Measurements from ENCODE around the gene PRKAA1.
A peak's percentile ranks its signal among the peaks of the same experiment; 100 is the strongest.

PRKAA1 gene

DNA sequence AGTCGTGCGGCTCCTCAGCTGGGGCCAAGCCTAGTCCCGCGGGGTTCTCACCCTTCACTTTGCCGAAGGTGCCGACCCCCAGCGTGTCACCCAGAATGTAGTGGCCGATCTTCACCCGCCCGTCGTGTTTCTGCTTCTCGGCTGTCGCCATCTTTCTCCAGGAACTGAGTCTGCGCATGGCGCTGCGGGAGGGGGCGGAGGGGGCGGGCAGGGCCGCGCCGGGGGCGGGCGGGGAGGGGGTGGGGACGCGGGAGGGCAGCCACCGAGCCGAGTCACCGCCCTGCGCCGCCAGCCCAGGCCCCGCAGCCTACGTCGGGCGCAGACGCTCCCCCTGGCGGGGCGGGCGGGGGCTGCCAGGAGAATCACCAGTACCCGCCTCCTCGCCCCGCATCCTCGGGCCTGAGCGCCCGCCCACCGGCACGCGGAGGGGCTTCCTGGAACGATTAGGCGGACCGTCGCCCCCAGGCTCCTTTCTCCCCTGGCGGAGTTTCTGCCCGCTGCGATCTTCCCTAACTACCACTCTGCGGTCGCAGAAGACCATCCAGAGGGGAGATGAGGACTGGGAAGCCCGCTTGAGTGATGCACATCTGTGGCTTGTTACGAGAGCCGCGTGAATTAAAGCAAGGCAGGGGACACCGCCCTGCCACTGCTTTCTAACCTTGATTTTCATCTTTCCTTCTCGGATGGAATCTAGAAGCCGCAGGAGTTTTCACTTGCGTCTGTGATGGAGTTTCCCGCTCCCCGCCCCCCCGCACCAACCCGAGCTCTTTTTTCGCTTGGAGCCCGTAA is at the start of gene PRKAA1:
PRKAA1 (minus strand) TSS at position 363 of the 789 bp plus-strand sequence; CDS start at position 178, 185 bp downstream.
- peak; percentile 80 for DNase-seq (ENCODE audit: low read depth)

DNA sequence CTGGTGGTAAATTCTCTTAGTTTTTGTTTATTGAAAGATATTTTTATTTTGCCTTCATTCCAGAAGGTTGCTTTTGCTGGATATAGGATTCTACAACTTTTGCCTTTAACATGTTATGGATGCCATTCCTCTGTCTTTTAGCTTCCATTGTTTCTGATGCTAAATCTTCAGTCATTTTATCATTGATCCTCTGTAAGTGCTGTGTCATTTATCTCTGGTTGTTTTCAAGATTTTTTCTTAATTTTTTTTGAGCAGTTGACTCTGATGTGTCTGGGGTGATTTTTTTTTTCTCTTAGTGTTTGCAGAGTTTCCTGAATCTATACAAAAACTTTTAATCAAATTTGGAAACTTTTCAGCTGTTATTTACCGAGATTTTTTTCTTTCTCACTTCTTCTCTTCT is 49.4 kb upstream of the PRKAA1 start:
- DNase-seq (ENCODE audit: low read depth): no peak

DNA sequence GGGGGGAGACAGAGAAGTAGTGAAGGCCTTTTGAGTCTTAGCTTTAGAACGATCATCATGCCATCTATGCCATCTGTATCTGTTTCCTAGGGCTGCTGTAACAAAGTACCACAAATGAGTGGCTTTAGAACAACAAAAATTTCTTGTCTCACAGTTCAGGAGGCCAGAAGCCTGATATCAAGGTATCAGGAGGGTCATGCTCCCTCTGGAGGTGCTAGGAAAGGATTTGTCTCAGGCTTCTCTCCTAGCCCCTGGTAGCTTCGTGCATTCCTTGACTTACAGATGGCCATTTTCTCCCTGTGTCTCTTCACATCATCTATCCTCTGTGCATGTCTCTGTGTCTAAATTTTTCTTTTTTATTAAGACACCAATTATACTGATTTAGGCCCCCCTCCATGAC is 48.2 kb upstream of the PRKAA1 start:
- no peak for DNase-seq (ENCODE audit: low read depth)

DNA sequence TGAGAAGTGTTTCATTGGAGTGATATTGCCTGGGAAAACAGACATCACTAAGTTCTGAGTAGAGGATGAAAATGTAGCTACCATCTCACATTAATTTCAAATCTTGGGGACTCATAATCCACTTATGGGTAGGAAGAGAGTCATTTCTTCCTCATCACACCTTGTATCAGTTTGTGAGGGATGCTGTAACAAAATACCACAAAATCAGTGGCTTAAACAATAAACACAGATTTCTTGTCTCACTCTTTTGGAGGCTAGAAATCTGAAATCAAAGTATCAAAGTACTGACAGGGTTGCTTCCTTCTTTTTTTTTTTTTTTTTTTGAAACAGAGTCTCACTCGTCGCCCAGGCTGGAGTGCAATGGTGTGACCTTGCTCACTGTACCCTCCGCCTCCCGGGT is 46.4 kb upstream of the PRKAA1 start:
- no peak for DNase-seq (ENCODE audit: low read depth)

DNA sequence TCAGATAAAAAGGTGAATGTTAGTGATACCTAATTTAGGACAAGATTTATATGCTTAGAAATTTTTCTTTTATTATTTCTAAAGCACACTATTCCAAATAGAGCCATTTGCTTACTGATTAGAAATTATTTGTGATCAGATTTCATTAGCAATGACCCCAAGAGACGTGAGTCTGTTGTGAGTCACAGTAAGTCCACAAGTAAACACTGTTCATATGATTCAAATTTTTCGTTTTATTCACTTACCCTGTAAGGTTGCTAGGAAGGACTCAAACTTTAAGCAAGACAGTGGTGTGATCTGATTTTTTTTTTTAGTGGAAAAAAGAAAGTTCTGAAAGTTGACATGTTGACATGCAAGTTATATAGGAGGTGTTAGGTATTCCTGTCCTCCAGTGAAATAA is 44.2 kb upstream of the PRKAA1 start:
- peak; percentile 62 for DNase-seq (ENCODE audit: low read depth)

DNA sequence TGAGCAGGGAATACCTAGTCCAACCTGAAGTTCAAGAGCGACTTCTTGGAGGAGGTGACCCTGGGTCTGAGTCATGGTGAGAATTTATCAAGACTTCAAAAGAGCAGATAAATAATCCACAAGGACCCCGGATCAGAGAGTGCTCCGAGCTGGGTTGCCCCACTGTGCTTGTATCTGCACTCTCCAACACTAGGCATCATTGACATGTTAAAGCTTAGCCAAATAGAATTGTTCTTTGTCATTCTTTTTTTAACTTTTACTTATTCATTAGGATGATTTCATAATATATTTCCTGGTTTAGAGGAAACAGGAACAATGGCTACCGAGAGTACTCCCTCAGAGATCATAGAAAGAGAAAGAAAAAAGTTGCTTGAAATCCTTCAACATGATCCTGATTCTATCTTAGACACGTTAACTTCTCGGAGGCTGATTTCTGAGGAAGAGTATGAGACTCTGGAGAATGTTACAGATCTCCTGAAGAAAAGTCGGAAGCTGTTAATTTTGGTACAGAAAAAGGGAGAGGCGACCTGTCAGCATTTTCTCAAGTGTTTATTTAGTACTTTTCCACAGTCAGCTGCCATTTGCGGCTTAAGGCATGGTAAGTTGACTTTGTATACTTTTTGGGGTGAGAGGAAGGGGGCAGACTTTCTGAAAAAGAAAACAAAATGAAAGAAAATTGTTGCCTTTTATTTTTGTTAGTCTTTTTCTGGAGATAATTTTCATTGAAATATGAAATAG is 43.1 kb upstream of the PRKAA1 start, which contains the start of gene CARD6:
CARD6 (plus strand) TSS at position 300 of the 738 bp plus-strand sequence; CDS start at position 316, 16 bp downstream.
- DNase-seq (ENCODE audit: low read depth): peak; percentile 37

DNA sequence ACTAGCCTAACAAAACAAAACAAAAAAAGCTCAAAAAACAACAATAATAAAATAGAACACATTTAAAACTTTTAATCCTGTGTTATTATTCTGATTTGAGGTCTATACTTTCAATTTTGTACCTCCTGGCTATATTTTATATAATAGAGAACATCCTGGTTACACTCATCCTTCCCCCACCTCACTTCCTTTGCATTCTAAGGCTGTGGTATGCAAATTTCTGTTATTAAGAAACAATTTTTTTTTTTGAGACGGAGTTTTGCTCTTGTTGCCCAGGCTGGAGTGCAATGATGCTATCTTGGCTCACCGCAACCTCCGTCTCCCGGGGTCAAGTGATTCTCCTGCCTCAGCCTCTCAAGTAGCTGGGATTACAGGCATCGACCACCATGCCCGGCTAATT is 39.9 kb upstream of the PRKAA1 start:
- no peak for DNase-seq (ENCODE audit: low read depth)

DNA sequence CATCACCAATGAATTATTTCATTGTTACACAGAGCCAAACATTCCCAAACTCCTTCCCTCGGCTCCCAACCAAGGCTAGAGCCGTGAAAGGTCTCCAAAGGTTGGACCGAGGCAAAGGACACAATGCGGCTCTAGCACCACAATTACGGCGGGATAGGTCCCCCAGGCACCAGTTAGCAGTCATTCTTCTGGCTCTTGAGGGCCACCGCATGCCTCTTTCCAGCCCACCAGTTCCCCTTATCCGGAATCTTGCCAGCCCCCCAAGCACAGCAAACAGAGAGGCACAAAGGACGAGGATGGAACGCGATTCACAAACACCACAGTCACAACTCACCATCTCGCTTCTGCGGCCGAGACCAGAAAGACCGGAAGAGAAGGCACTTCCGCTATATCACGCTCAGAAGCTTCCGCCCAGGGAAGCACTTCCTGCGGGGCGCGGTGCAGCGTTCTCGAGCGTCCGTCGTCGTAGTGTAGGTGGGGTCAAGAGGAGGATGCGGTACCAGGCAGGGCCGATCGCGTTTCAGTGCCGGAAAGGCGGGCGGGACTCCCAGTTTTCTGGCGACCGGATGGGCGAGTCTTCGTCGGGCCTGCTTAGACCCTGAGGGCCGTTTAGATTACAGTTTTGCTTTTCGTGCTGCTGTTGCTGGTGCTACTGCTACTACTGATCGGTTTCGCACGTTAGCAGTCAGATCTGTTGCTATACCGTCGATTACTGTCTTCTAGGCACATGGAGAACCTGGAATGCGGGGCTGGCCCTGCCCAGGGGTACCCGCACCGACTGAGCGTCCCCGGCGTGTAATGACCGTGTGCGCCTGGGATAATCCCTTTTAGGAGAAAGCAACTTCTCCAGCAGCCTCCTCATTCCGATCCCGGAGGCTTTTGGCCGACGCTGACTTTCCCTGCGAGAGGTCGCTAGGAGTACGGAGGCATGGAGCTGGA is 36.9 kb upstream of the PRKAA1 start, which contains the start of gene RPL37:
RPL37 (minus strand) TSS at position 374 of the 939 bp plus-strand sequence; CDS start at position 337, 37 bp downstream.
- peak; percentile 95 for DNase-seq (ENCODE audit: low read depth)

DNA sequence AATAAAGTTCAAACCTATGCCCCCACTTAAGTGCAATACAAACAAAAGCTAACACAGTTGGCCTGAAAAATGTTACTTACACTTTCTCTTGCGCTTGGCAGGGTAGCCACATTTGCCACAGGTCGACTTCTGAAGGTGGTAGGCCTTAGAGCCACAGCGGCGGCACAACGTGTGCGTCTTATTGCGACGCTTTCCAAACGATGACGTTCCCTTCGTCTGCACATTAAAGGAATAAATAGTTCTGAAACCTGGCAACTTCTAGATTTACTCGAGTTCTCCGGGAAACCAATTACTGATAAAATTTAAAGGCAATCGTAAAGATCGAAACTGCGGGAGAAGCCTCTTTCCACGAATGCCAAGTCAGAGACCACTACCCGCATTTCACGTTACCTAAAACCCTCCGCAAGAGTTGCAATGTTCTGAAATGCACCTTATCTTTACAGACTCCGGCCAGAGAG is 36.2 kb upstream of the PRKAA1 start:
- DNase-seq (ENCODE audit: low read depth): no peak

DNA sequence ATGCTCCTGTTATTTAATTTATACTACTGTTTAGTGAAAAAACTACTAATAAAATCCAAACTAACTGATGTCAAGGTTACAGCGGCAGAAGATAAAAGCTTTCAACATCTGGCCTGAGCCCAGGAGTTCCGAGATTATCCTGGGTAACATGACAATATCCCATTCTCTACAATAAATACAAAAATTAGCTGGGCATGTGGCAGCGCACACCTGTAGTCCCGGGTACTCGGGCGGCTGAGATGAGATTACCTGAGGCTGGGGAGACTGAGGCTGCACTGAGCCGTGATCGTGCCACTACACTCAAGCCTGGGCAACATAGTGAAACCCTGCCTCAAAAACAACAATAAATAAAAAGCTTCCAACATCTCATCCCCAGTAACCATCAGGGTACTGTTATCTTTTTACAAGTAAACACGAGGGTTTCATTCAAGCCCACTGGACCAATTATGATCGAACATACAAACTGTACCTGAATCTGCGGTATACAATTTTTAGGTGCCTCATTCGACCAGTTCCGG is 35.6 kb upstream of the PRKAA1 start:
- no peak for DNase-seq (ENCODE audit: low read depth)

DNA sequence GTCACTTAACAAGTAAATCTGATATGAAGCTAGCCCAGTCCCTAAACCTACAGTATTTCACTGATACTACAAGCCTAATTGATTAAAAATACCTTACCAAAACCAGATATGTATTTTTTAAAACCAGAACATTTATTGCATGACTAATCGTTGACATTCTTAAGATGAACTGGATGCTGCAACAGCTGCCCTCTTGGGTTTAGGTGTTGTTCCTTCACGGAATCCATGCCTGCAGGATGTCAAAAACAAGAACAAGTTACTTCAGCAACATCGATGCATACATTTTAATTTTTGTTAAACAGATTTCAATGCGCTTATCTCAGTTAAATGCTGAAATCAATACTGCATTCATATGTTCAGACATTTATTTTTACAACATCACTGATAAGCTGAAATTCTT is 34.2 kb upstream of the PRKAA1 start:
- DNase-seq (ENCODE audit: low read depth): no peak

DNA sequence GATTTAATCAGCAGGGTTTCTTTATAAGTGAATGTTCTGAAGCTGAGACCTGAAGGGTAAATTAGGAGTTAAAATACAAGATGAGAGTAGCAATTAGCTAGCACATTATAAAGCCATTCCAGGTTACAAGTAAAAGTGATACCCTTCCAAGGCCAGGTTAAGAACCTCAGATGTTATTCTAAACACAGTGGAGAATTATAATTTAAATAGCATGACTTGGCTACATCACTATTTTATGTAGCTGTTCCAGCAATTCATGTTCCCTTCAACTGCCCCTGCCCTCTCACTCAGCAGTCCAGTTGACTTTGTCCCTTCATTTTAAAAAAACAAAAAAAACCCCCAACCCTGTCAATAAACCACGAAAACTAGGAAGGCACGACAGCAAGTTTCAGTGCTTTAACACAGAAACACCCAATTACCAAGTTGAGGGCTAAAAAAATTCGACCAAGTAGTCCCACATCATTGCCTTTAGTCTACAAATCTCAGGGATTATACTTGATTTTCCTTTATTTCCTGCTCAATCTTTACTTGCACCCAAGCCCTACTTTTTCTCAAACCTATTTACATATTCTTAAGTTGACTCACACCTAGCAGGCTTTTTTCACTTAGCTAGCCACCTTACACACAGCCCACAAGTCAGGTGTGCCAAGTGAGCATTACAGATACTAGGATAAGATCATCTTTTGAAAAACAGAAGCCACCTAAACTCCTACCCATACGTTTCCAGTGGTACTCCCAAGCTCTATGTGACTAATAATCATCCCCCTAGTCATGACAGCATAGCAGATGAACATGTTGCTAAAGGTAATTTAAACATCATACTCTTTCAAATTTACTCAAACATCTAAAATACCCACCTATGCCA is 33.4 kb upstream of the PRKAA1 start:
- no peak for DNase-seq (ENCODE audit: low read depth)

DNA sequence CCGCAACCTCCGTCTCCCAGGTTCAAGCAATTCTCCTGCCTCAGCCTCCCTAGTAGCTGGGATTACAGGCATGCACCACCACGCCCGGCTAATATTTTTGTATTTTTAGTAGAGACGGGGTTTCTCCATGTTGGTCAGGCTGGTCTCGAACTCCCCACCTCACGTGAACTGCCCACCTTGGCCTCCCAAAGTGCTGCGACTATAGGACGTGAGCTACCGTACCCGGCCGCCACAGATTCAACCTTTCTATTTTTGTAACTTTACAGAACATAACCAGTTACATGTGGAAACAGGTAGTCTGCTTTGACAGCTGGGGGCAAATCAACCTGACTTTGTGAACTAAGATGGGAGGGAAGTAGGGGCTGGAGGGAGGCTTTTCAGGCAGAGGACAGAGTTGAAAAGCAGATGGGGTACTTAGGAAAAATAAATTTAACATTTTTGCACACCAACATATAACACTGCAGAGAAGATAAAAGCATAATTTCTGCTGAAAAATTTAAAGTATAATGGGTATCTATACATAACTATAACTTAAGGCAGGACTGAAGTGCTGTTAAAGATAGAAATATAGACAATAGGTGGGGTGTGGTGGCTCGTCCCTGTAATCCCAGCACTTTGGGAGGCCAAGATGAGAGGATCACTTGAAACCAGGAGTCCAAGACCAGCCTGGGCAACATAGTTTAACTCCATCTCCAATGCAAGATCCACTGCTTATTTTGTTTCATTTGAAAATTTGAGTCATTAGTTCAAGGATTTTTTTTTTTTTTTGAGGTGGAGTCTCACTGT is 31.8 kb upstream of the PRKAA1 start:
- no peak for DNase-seq (ENCODE audit: low read depth)

DNA sequence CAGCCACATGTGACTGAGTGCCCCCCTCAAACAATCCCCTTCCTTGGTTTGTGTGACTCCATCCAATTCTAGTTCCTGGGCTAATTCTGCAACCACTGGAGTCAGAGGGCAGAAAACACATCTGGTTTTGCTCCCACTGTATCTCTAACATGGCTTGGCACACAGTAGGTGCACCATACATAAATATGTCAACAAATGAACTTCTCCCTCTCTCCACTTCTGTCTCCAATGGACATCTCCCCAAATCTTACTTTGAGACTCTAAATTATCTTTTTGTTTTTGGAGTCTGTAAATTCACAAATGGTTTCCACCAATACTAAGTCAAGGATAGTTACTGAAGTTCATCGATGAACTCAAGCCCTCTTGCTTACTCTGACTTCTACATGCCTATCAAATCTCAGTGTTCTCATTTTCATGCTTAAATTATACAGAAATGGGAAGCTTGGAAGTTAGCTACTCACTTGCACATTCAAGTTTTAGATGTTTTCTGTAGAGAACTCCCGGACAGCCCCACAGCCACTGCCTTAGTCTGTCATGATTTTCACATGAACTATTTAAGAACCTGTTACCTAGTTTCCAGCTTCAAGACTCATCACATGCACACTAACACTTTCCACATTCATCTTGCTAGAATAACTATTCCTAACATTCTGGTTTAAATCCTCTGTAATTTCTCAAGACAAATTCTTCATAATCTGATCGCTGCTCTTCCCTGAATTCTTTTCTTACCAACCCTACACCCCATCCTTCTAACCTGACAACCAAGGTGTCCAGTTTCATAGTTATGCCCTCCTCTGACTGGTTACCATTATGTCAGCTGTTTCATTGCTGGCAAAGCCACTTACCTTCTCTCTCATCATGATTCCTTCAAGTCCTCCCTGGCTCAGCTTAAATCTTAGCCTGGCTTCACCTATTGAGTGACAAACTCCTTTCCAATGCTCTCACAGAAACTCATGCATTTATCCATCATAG is 30.8 kb upstream of the PRKAA1 start:
- DNase-seq (ENCODE audit: low read depth): no peak

DNA sequence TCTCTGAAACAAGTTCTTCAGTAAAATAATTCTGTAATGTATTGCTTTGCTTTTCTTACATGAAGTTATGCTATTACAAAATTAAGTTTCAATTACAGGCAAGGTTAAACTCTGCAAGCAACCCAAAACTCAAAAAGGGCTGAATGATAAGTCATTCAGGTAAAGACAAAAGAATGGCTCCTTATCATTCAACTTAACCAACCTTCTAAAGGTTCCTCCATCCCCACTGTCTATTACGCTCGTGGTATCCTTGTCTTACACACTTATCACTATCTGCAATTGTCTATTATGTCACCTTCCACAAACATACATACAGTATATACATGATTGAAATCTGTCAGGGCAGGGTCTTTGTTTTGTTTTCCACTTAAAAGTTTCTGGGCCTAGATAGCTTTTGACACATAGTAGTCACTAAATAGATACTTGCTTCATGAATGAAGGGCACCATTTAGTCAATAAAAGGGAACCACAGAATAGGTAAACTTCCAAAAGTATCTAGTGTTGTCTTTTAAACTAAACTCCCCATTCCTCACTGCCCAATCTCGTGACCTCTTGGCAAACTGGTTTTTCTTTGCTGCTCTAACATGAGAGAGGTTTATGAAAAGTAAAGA is 30.0 kb upstream of the PRKAA1 start:
- no peak for DNase-seq (ENCODE audit: low read depth)

DNA sequence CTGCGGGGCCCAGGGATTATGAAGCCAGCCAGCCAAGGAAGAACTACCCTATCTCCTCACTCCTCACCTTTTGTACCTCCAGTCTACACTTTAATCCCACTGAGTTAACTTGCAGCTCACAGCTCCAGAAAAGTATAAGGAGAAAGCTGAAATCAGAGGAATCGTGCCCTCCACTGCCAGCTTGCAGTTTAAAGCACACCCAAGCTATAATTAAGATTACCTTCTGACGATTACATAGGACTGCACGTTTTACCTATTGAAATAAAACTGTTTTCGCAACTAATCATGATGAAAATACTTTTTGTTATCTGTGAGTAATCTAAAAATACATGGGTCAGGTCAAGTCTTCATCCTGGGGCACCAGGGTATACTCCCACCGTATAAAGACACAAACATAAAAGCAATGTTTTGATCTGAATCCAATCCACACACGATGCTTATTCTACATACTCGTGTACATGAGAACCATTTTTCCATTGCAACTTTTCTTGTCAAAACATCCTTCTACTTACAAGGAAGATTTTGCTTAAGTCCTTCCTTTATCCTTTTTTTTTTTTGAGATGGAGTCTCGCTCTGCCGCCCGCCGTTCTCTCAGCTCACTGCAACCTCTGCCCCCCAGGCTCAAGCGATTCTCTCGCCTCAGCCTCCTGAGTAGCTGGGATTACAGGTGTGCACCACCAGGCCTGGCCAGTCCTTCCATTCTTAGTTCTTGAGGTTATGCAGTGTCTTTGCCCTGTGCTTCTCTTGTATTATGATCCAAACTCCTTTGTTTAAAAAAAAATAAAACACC is 29.2 kb upstream of the PRKAA1 start:
- DNase-seq (ENCODE audit: low read depth): no peak

DNA sequence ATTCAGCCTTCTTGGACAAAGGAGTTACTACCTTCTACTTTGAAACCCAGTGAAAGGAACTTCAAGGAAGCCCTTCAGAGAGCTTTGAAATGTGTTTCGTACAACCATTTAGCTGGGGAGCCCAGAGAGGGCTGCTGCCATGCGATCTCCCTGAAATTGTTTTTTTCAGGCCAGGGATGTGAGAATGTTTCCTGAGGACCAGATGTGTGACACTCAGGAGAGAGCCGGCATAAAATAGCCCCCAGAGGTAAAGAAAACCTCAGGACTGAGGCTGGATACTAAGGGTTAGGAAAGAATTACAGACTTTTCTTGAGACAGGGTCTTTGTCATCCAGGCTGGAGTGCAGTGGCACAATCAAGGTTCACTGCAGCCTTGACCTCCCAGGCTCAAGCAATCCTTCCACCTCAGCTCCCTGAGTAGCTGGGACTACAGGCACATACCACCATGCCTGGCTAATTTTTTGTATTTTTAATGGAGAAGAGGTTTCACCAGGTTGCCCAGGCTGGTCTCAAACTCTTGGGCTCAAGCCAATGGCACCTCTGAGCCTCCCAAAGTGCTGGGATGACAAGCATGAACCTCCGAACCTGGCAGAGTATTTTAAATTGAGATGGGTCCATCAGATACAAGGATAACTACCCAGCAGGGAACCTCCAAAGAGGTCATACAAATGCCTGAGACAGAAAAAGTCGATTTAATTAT is 28.5 kb upstream of the PRKAA1 start:
- DNase-seq (ENCODE audit: low read depth): no peak

All from stromal cell of bone marrow (primary cell).